Activated naive CD4-positive, alpha-beta T cell treated with anti-CD3 and anti-CD28 coated beads for 36 hours (primary cell): ENCODE results near the gene GLB1L2. TPM values are rescaled to one million over a fixed set of nuclear protein-coding genes. Genes with fewer than 3 reads are reported as not detected.

Experiments
- CTCF ChIA-PET: fragments of 350-600 bp; sonication (Branson Sonifier 250); formaldehyde crosslinking; loops from one replicate; lab custom pipeline; 2021; ENCODE audit warnings: antibody characterized with exemption; lab: Charles Lee
- DNase-seq: peaks from one replicate; pipeline ENCODE4 v3.0.0-alpha.2; 2020
- H3K27ac Mint-ChIP-seq: one replicate; pipeline ENCODE4 v1.8.0; 2021; ENCODE audit warnings: mild to moderate bottlenecking, mixed read lengths
- H3K27me3 Mint-ChIP-seq: one replicate; pipeline ENCODE4 v1.8.0; 2021; ENCODE audit warnings: low read depth, mixed read lengths
- H3K36me3 Mint-ChIP-seq: one replicate; pipeline ENCODE4 v1.8.0; 2021; ENCODE audit warnings: low read depth, mixed read lengths
- H3K4me1 Mint-ChIP-seq: one replicate; pipeline ENCODE4 v1.8.0; 2021; ENCODE audit warnings: low read depth, mixed read lengths
- H3K4me3 Mint-ChIP-seq: one replicate; pipeline ENCODE4 v1.8.0; 2021; ENCODE audit warnings: mild to moderate bottlenecking, moderate library complexity, mixed read lengths
- H3K9me3 Mint-ChIP-seq: one replicate; pipeline ENCODE4 v1.8.0; 2021; ENCODE audit warnings: mixed read lengths
- intact Hi-C: fragments of 100-400 bp; cut with micrococcal nuclease; formaldehyde crosslinking; loops from one replicate; pipeline ENCODE4 v1.15.1; 2023
- total RNA-seq, 2 experiments: library from RNA; stranded (reverse); gene quantifications; one replicate each; pipeline ENCODE4 v1.2.3, GENCODE V29; 2021

The GLB1L2 gene
- total RNA-seq, 2 experiments from 2014 or later, result 9.3 to 11.0 TPM

GRCh38 chr11:134385774-134386565 is 54.2 kb downstream of the GLB1L2 start:
- CTCF ChIA-PET, result interaction anchor here (0.7 kb wide), 1 partner anchor 26 kb away, joined by 3 read pairs; no protein-coding TSS in a partner anchor
- intact Hi-C loops, result no loop called here
- Mint-ChIP-seq H3K36me3 (no peaks in the 10 kb centered on the region), H3K4me1 (peaks cover 18% of the 10 kb centered on the region), H3K4me3 (no peak overlapping the region), H3K9me3 (no peaks in the 10 kb centered on the region), H3K27me3 (peaks cover 22% of the 10 kb centered on the region), H3K27ac (no peak overlapping the region)
- DNase-seq, result no peak

- no peak for DNase-seq
- Mint-ChIP-seq H3K36me3 (no peaks in the 10 kb centered on the region), H3K27me3 (peaks cover 22% of the 10 kb centered on the region), H3K27ac (no peak overlapping the region), H3K9me3 (no peaks in the 10 kb centered on the region), H3K4me3 (no peak overlapping the region), H3K4me1 (peaks cover 18% of the 10 kb centered on the region)
- CTCF ChIA-PET, result interaction anchor here (0.7 kb wide), 1 partner anchor 27 kb away, joined by 3 read pairs; no protein-coding TSS in a partner anchor
- intact Hi-C loops, result no loop called here
These were observed 55.2 kb downstream of the GLB1L2 start for GRCh38 chr11:134386945-134387344.

- H3K27me3 Mint-ChIP-seq, result peaks cover 22% of the 10 kb centered on the region
- intact Hi-C loops, result no loop called here
- no peaks in the 10 kb centered on the region for H3K36me3 Mint-ChIP-seq
- no peak for DNase-seq
- CTCF ChIA-PET, result interaction anchor here (0.6 kb wide), 1 partner anchor 512 kb away, joined by 4 read pairs; no protein-coding TSS in a partner anchor
- H3K4me3 Mint-ChIP-seq, result no peak overlapping the region
- no peaks in the 10 kb centered on the region for H3K9me3 Mint-ChIP-seq
- peaks cover 18% of the 10 kb centered on the region for H3K4me1 Mint-ChIP-seq
- H3K27ac Mint-ChIP-seq, result no peak overlapping the region
These were observed 55.7 kb downstream of the GLB1L2 start for GRCh38 chr11:134387501-134387900.

GRCh38 chr11:134388590-134388989 is 56.8 kb downstream of the GLB1L2 start:
- H3K4me1 Mint-ChIP-seq, result peaks cover 18% of the 10 kb centered on the region
- no peak for DNase-seq
- no peak overlapping the region for H3K4me3 Mint-ChIP-seq
- H3K27me3 Mint-ChIP-seq, result peaks cover 22% of the 10 kb centered on the region
- H3K27ac Mint-ChIP-seq, result no peak overlapping the region
- H3K9me3 Mint-ChIP-seq, result no peaks in the 10 kb centered on the region
- H3K36me3 Mint-ChIP-seq, result no peaks in the 10 kb centered on the region
- CTCF ChIA-PET, result interaction anchor here (0.5 to 0.6 kb wide), 2 partner anchors 190 to 251 kb away, joined by 3 to 6 read pairs; no protein-coding TSS in a partner anchor
- intact Hi-C loops, result no loop called here

GRCh38 chr11:134389464-134390180 is 57.8 kb downstream of the GLB1L2 start:
- no peak overlapping the region for H3K4me3 Mint-ChIP-seq
- no peaks in the 10 kb centered on the region for H3K36me3 Mint-ChIP-seq
- no peaks in the 10 kb centered on the region for H3K9me3 Mint-ChIP-seq
- CTCF ChIA-PET, result interaction anchor here (0.5 kb wide), 1 partner anchor 252 kb away, joined by 6 read pairs; no protein-coding TSS in a partner anchor
- intact Hi-C loops, result no loop called here
- H3K4me1 Mint-ChIP-seq, result peaks cover 18% of the 10 kb centered on the region
- peaks cover 20% of the 10 kb centered on the region for H3K27me3 Mint-ChIP-seq
- no peak for DNase-seq
- no peak overlapping the region for H3K27ac Mint-ChIP-seq

GRCh38 chr11:134390706-134391569 is 59.1 kb downstream of the GLB1L2 start:
- H3K36me3 Mint-ChIP-seq, result no peaks in the 10 kb centered on the region
- no peak overlapping the region for H3K27ac Mint-ChIP-seq
- no peak for DNase-seq
- H3K27me3 Mint-ChIP-seq, result peaks cover 12% of the 10 kb centered on the region
- H3K9me3 Mint-ChIP-seq, result no peaks in the 10 kb centered on the region
- intact Hi-C loops, result no loop called here
- peaks cover 16% of the 10 kb centered on the region for H3K4me1 Mint-ChIP-seq
- CTCF ChIA-PET, result no interaction called here
- H3K4me3 Mint-ChIP-seq, result no peak overlapping the region

GRCh38 chr11:134391656-134392055 is 59.9 kb downstream of the GLB1L2 start:
- intact Hi-C loops, result no loop called here
- H3K4me1 Mint-ChIP-seq, result peaks cover 9% of the 10 kb centered on the region
- H3K27ac Mint-ChIP-seq, result no peak overlapping the region
- no peaks in the 10 kb centered on the region for H3K36me3 Mint-ChIP-seq
- H3K9me3 Mint-ChIP-seq, result no peaks in the 10 kb centered on the region
- H3K27me3 Mint-ChIP-seq, result peaks cover 9% of the 10 kb centered on the region
- CTCF ChIA-PET, result interaction anchor here (0.7 kb wide), 1 partner anchor 285 kb away, joined by 3 read pairs; no protein-coding TSS in a partner anchor
- no peak for DNase-seq
- no peak overlapping the region for H3K4me3 Mint-ChIP-seq

- no peaks in the 10 kb centered on the region for H3K4me1 Mint-ChIP-seq
- no peak overlapping the region for H3K27ac Mint-ChIP-seq
- intact Hi-C loops, result no loop called here
- DNase-seq, result no peak
- H3K4me3 Mint-ChIP-seq, result no peak overlapping the region
- no peaks in the 10 kb centered on the region for H3K9me3 Mint-ChIP-seq
- no peaks in the 10 kb centered on the region for H3K36me3 Mint-ChIP-seq
- H3K27me3 Mint-ChIP-seq, result peaks cover 5% of the 10 kb centered on the region
- CTCF ChIA-PET, result no interaction called here
These were observed 61.3 kb downstream of the GLB1L2 start for GRCh38 chr11:134392953-134393615.

- CTCF ChIA-PET, result no interaction called here
- intact Hi-C loops, result no loop called here
- no peaks in the 10 kb centered on the region for H3K36me3 Mint-ChIP-seq
- no peak overlapping the region for H3K4me3 Mint-ChIP-seq
- no peak overlapping the region for H3K27ac Mint-ChIP-seq
- no peaks in the 10 kb centered on the region for H3K9me3 Mint-ChIP-seq
- no peaks in the 10 kb centered on the region for H3K4me1 Mint-ChIP-seq
- no peak for DNase-seq
- peaks cover 5% of the 10 kb centered on the region for H3K27me3 Mint-ChIP-seq
These were observed 61.9 kb downstream of the GLB1L2 start for GRCh38 chr11:134393638-134394037.

GRCh38 chr11:134394311-134394710 is 62.5 kb downstream of the GLB1L2 start:
- Mint-ChIP-seq H3K4me3 (no peak overlapping the region), H3K27me3 (peaks cover 5% of the 10 kb centered on the region), H3K36me3 (no peaks in the 10 kb centered on the region), H3K4me1 (no peaks in the 10 kb centered on the region), H3K27ac (no peak overlapping the region), H3K9me3 (no peaks in the 10 kb centered on the region)
- DNase-seq, result no peak
- CTCF ChIA-PET, result no interaction called here
- intact Hi-C loops, result no loop called here

GRCh38 chr11:134395002-134395401 is 63.2 kb downstream of the GLB1L2 start:
- Mint-ChIP-seq H3K4me1 (no peaks in the 10 kb centered on the region), H3K27me3 (peaks cover 1% of the 10 kb centered on the region), H3K4me3 (no peak overlapping the region), H3K9me3 (no peaks in the 10 kb centered on the region), H3K36me3 (no peaks in the 10 kb centered on the region), H3K27ac (no peak overlapping the region)
- CTCF ChIA-PET, result no interaction called here
- no peak for DNase-seq
- intact Hi-C loops, result no loop called here
